IPS-11a (cell line): Measurements from ENCODE around the gene NPFFR1.
"Not testable (repeated sequence)": the region's sequence is repeated elsewhere in the genome, so short reads cannot be mapped to it uniquely, and the experiment has no call there.

Experiments
- H3K4me3 ChIP-seq: one replicate; pipeline ENCODE4 v1.5.1; 2013; ENCODE audit warnings: low read depth, low read length, control low read depth

The NPFFR1 gene

GRCh38 chr10:70257816-70258215 lies 26.0 kb downstream of the NPFFR1 start:
- H3K4me3 ChIP-seq, result not testable (repeated sequence)

GRCh38 chr10:70256463-70256862 lies 27.3 kb downstream of the NPFFR1 start:
- no peak overlapping the region for H3K4me3 ChIP-seq

- H3K4me3 ChIP-seq, result no peak overlapping the region
These were observed 28.2 kb downstream of the NPFFR1 start for GRCh38 chr10:70255329-70256299.

GRCh38 chr10:70254778-70255328 lies 29.0 kb downstream of the NPFFR1 start:
- no peak overlapping the region for H3K4me3 ChIP-seq

- no peak overlapping the region for H3K4me3 ChIP-seq
These were observed 29.7 kb downstream of the NPFFR1 start for GRCh38 chr10:70253878-70254765.

- no peak overlapping the region for H3K4me3 ChIP-seq
These were observed 32.7 kb downstream of the NPFFR1 start for GRCh38 chr10:70250961-70251680.

GRCh38 chr10:70247360-70247759 lies 36.4 kb downstream of the NPFFR1 start:
- H3K4me3 ChIP-seq, result no peak overlapping the region

GRCh38 chr10:70241081-70241480 lies 42.7 kb downstream of the NPFFR1 start:
- no peak overlapping the region for H3K4me3 ChIP-seq

GRCh38 chr10:70239986-70240385 lies 43.8 kb downstream of the NPFFR1 start:
- not testable (repeated sequence) for H3K4me3 ChIP-seq

- H3K4me3 ChIP-seq, result not testable (repeated sequence)
These were observed 44.5 kb downstream of the NPFFR1 start for GRCh38 chr10:70239077-70239976.

GRCh38 chr10:70237958-70238536 lies 45.8 kb downstream of the NPFFR1 start:
- H3K4me3 ChIP-seq, result not testable (repeated sequence)

- no peak overlapping the region for H3K4me3 ChIP-seq
These were observed 48.9 kb downstream of the NPFFR1 start for GRCh38 chr10:70234668-70235447.

GRCh38 chr10:70233939-70234300 lies 49.9 kb downstream of the NPFFR1 start:
- peak overlapping the region; percentile 63 for H3K4me3 ChIP-seq

- peak within 1 kb of the TSS; percentile 70 for H3K4me3 ChIP-seq
These were observed 50.5 kb downstream of the NPFFR1 start, which contains the start of gene PPA1 for GRCh38 chr10:70233109-70233938. PPA1 (minus strand) TSS chr10:70233429; CDS start chr10:70233327, 102 bp downstream.

GRCh38 chr10:70232859-70233108 lies 51.0 kb downstream of the NPFFR1 start:
- H3K4me3 ChIP-seq, result peak overlapping the region; percentile 70

GRCh38 chr10:70232155-70232858 lies 51.5 kb downstream of the NPFFR1 start:
- peak overlapping the region; percentile 70 for H3K4me3 ChIP-seq

GRCh38 chr10:70228491-70228890 lies 55.3 kb downstream of the NPFFR1 start:
- H3K4me3 ChIP-seq, result no peak overlapping the region
